ENCODE measurements around the gene DIAPH3. TPM values are rescaled to one million over a fixed set of nuclear protein-coding genes. Genes with fewer than 3 reads are reported as not detected.

DIAPH3 gene
- total RNA-seq, 1 experiment from 2014 or later = 33.6 TPM

- DNase-seq (ENCODE audit: low read depth) = no peak
Observed at GRCh38 chr13:60152904-60153303, 10.8 kb downstream of the DIAPH3 start.

DNA sequence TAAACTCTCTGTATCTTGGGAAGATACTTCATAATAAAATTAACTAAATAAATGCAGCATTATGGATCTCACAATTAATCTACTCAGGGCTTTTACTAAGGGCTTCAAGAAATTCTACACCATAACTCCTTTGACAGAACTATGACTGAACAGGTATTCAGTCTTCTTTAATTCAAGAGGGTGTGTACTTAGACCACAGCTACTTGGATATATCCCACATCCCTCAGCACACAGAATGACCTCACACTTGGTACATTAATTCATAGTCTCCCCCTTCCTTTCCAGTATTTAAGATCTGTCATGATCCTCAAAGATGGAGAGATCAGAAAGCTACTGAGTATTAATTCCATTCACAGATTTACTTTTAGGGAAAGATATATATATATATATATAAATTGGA, 11.6 kb downstream of the DIAPH3 start:
- DNase-seq (ENCODE audit: low read depth) = peak; percentile 16

DNA sequence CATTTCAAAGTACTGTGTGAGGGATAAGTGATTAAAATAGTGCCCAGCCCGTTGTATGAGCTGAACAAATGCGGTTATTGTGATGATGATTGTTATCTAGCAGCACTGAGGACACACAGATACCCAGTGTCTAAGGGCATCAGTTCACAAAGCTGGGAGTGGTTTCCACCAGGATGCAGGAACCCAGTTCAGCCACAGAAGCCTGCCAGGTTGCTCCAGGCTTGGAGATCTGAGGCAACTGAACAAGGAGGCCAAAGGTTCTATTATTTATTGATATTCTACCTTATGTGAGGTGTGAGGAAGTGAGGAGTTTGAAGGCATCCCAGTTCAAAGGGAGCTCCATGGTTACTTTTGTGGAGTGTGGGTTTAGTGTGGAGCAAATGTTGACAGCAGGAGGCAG, 13.2 kb downstream of the DIAPH3 start:
- DNase-seq (ENCODE audit: low read depth) = no peak

- no peak for DNase-seq (ENCODE audit: low read depth)
Observed at GRCh38 chr13:60148918-60149317, 14.8 kb downstream of the DIAPH3 start.

DNA sequence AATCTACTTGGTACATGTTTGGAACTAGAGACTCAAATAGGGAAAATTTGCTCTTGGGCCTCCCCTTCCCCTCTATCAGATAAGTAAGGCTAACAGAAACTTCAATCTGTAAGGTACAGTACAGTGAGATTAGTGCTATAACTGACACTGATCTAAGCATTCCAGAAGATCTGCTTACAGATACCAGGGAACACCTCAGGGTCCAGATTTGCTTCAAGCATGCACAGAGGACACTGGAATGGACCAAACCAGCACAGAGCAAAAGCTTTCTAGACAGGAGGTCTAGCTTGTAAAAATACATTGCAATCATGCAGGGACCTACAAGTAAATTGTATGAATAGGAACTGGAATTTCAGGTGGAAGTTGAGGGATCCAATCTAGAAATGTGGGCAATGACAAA, 16.4 kb downstream of the DIAPH3 start:
- DNase-seq (ENCODE audit: low read depth) = no peak

DNA sequence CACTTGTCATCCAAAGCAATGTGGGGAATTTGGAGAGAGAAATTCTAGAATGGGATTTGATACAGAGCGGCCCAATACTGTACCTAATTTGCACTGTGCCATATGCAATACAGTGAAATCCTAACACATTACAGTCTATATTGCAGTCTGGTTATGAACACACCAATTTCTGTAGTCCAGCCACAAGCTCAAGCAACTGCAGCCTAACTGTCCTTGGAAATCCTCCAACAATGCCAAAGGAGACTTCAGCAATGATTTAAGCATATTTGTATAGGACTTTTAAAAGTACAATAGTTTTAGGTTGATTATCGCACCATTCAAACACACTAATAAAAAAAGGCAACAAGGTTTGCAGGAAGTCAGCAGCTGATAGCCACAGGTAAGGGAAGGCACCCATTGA, 17.3 kb downstream of the DIAPH3 start:
- peak; percentile 58 for DNase-seq (ENCODE audit: low read depth)

- no peak for DNase-seq (ENCODE audit: low read depth)
Observed at GRCh38 chr13:60143775-60144174, 20.0 kb downstream of the DIAPH3 start.

- DNase-seq (ENCODE audit: low read depth) = peak; percentile 67
Observed at GRCh38 chr13:60139272-60139671, 24.5 kb downstream of the DIAPH3 start.

- no peak for DNase-seq (ENCODE audit: low read depth)
Observed at GRCh38 chr13:60138674-60139073, 25.1 kb downstream of the DIAPH3 start.

- no peak for DNase-seq (ENCODE audit: low read depth)
Observed at GRCh38 chr13:60137911-60138560, 25.7 kb downstream of the DIAPH3 start.

DNA sequence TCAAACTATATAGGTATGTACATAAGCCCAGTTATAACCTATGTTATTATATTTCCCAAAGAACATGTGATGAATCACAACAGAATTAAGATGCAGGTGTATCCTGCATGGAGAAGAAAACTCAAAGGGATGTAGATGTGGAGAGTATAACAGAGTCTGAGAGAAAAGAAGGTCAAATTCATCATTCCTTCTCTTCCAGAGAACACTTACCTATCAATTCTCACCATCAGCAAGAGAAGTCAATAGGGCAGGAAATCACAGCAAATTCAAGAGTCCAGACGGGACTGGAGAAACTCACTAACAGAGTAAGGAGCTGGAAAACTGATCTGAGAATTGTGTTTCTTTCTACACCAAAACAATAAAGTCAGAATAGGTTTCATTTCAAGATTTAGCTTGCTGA, 28.4 kb downstream of the DIAPH3 start:
- no peak for DNase-seq (ENCODE audit: low read depth)

DNA sequence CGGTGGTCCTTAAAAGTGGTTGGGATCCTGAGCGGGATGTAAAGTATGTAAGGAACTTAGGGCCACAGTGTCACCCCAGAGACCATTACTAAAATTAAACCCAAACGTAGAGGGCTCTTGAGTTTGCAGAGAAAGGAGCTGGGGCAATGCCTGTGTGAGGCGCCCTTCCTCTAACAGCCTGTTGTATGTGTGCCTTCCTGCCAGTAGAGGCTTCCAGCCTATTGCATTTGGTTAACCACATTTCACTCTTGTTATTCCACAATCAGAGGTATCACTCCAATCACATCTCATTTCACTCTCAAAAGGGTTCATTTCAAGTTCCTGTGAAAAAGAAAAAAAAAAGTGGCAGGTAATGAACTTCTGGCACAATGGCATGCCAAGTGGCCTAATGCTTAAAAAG, 29.4 kb downstream of the DIAPH3 start:
- DNase-seq (ENCODE audit: low read depth) = no peak

DNA sequence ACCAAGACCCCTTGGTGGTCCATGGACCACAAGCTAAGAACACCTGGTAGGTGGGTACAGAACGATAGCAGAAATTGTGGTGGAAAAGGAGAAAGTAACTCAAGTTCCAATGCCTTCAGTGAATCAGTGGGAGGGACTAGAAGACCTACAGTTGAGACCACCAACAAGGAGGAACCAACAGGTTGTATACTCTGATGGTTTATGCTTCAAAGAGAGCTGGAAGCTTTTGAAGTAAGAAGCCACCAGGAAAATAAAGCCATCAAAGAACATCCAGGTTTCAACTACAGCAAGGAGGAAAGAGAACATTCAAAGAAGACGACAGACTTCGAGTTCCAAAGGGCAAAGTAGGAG, 42.4 kb downstream of the DIAPH3 start:
- no peak for DNase-seq (ENCODE audit: low read depth)

GRCh38 chr13:60120617-60121336, 43.0 kb downstream of the DIAPH3 start:
- DNase-seq (ENCODE audit: low read depth) = no peak

DNA sequence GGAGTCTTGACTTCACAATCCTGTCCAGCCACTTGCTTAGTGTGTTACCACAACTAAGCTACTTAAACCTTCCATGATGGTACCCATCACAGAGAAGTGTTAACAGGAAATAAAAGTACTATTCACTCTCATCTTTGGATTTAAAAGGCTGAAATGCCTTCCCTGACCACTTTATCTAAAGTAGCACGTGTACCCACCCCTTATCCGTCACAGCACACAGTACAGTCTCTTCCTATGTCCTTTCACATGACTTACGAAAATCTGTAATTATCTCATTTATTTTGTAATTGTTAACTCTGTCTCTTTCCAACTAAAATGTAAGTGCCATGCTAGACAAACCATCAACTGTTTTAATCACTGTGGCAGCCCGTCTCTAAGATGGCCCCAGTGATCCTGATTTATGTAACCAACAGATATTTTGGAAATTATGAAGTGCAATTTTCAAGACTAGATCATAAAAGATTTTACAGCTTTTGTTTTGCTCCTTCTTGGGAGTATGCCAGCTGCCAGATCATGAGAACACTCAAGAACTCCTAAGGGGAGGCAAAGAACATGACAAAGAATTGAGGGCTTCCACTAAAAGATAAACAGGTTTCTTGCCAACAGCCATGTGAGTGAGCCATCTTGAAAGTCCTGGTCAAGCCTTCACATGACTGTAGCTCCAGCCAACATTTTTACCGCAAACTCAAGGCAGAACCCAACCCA, 44.9 kb downstream of the DIAPH3 start:
- peak; percentile 14 for DNase-seq (ENCODE audit: low read depth)

DNA sequence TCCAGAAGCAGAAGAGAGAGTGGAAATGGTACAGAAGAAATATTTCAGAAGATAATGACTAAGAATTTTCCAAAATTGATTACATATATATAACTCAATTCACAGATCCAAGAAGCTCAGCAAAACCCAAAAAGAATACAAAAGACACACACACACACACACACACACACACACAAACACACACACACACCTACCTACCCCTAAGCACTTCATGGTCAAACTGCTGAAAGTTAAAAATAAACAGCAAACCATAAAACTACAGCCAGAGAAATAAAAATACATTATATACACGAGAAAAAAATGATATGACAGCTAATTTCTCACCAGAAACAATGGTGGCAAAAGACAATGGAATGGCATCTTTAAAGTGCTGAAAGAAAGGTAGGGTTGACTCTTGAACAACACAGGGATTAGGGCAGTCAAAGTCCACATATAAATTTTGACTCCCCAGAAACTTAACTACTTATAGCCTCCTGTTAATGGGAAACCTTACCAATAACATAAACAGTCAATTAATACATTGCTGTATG, 49.2 kb downstream of the DIAPH3 start:
- DNase-seq (ENCODE audit: low read depth) = no peak

DNA sequence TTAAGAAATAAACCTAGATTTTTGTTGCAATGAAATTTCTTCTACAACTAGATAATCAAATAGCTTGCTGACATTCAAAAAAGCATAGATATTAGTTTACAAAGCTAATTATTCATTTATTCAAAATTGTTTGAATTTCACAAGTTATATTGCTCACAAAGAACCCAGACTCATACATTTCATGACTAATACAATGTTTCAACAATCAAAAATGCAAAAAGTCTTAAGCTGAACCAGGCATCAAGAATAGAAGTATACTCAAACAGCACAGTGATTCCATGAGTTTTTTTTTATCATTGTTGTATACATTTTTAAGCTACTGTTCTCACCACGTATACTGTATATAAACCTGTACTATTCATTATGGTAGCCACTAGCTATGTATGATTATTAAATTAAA, 51.0 kb downstream of the DIAPH3 start:
- DNase-seq (ENCODE audit: low read depth) = peak; percentile 49

GRCh38 chr13:60111691-60112090, 52.0 kb downstream of the DIAPH3 start:
- no peak for DNase-seq (ENCODE audit: low read depth)

- DNase-seq (ENCODE audit: low read depth) = no peak
Observed at GRCh38 chr13:60109285-60109684, 54.4 kb downstream of the DIAPH3 start.

- DNase-seq (ENCODE audit: low read depth) = no peak
Observed at GRCh38 chr13:60108589-60108988, 55.1 kb downstream of the DIAPH3 start.

GRCh38 chr13:60099631-60100420, 63.9 kb downstream of the DIAPH3 start:
- no peak for DNase-seq (ENCODE audit: low read depth)

DNA sequence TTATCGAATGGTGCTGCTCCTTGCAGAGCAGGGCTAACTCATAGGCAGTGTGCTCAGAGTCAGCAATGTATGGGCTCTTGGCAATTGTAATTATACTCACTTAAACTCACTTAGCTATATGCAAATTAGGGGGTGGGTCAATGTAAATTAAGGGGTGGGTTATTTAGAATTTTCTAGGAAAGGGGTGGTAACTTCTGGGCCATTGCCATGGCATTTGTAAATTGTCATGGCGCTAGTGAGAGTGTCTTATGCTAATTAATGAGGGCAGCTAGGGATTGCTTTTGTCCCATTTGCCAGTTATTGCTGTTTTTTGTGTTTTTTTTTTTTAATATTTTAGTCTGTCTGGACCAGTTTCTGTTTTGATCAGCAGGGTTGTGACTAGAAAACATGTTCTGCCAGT, 68.4 kb downstream of the DIAPH3 start:
- DNase-seq (ENCODE audit: low read depth) = no peak

Data from LHCN-M2 (cell line).